B cell (primary cell): Measurements from ENCODE around the gene WTIP. TPM values are rescaled to one million over a fixed set of nuclear protein-coding genes. Genes with fewer than 3 reads are reported as not detected.

ENCODE experiments used
- ATAC-seq: fragments of 200-7000 bp; cut with Tn5 transposase; one replicate; pipeline ENCODE4 v1.10.0; 2021; ENCODE audit warnings: low read depth, mild to moderate bottlenecking, moderate number of reproducible peaks, moderate library complexity
- CTCF ChIA-PET: fragments of 350-600 bp; sonication (Branson Sonifier 250); formaldehyde crosslinking; loops from one replicate; lab custom pipeline; 2021; ENCODE audit warnings: antibody characterized with exemption, inconsistent platforms; lab: Charles Lee
- POLR2A ChIA-PET: fragments of 350-600 bp; sonication (Branson Sonifier 250); formaldehyde crosslinking; loops from one replicate; lab custom pipeline; 2021; ENCODE audit warnings: antibody characterized with exemption; lab: Charles Lee
- DNase-seq: peaks from one replicate; pipeline ENCODE4 v3.0.0; 2013
- H2AFZ ChIP-seq: 2 replicates; pipeline ENCODE4 v1.6.1; 2012; ENCODE audit warnings: mild to moderate bottlenecking, low read depth, low read length; ENCODE audit not compliant: insufficient read depth, poor library complexity, severe bottlenecking
- H3K27ac ChIP-seq, 2 donors: 1 replicate in 1 of 2; 2 replicates in 1 of 2; pipeline ENCODE4 v1.5.1; 2012 to 2013; ENCODE audit warnings: low read length in 2 of 2, mild to moderate bottlenecking in 2 of 2, moderate library complexity in 1 of 2
- H3K27me3 ChIP-seq, 4 experiments: fragments of 200-600 bp in 1 of 4; sonication (generic) in 1 of 4; replicated peaks in 1 of 4; 1 replicate in 2 of 4; 2 replicates in 2 of 4; pipeline versions ENCODE4 v1.6.1 to v1.7.0; 2013 to 2016; ENCODE audit warnings: low read length in 3 of 4, mild to moderate bottlenecking in 2 of 4, mixed read lengths in 1 of 4, moderate library complexity in 1 of 4; ENCODE audit not compliant: insufficient read depth in 4 of 4, control insufficient read depth in 3 of 4; ENCODE audit errors: control extremely low read depth in 1 of 4
- H3K36me3 ChIP-seq, 2 experiments: replicated peaks in 1 of 2; 1 replicate in 1 of 2; 2 replicates in 1 of 2; pipeline versions ENCODE4 v1.6.1 to v1.7.1; 2013; ENCODE audit warnings: low read length in 1 of 2; ENCODE audit not compliant: insufficient read depth in 2 of 2, control insufficient read depth in 1 of 2; ENCODE audit errors: control extremely low read depth in 1 of 2, extremely low read depth in 1 of 2
- H3K4me1 ChIP-seq, 2 donors: fragments of 200-600 bp in 1 of 2; sonication (generic) in 1 of 2; 1 replicate in 1 of 2; 2 replicates in 1 of 2; pipeline versions ENCODE4 v1.5.1 to v1.6.1; 2013 to 2017; ENCODE audit warnings: low read length in 2 of 2; ENCODE audit not compliant: control insufficient read depth in 2 of 2, insufficient read depth in 2 of 2
- H3K4me2 ChIP-seq: replicated peaks from 2 replicates; pipeline ENCODE3; 2012; ENCODE audit warnings: mild to moderate bottlenecking, low read depth, low read length; ENCODE audit not compliant: poor library complexity, severe bottlenecking
- H3K4me3 ChIP-seq, 5 experiments: fragments of 200-600 bp in 1 of 5; sonication (generic) in 1 of 5; 1 replicate in 3 of 5; 2 replicates in 2 of 5; pipeline versions ENCODE4 v1.5.1 to v1.7.0; 2011 to 2016; ENCODE audit warnings: low read length in 4 of 5, mild to moderate bottlenecking in 4 of 5, low read depth in 2 of 5, control low read depth in 1 of 5, moderate library complexity in 1 of 5; ENCODE audit not compliant: insufficient read depth in 1 of 5; ENCODE audit errors: control extremely low read depth in 1 of 5, extremely low read depth in 1 of 5
- H3K79me2 ChIP-seq: fragments of 200-600 bp; sonication (generic); one replicate; pipeline ENCODE4 v1.6.0; 2016; ENCODE audit warnings: low read length; ENCODE audit not compliant: control insufficient read depth, insufficient read depth
- H3K9ac ChIP-seq: fragments of 200-600 bp; sonication (generic); 2 replicates; pipeline ENCODE4 v1.6.1; 2017; ENCODE audit warnings: mild to moderate bottlenecking, low read length, moderate library complexity
- H3K9me3 ChIP-seq, 3 donors: one replicate each; pipeline versions ENCODE4 v1.6.1 to v1.7.1; 2013; ENCODE audit warnings: low read length in 2 of 3; ENCODE audit not compliant: control insufficient read depth in 2 of 3, insufficient read depth in 1 of 3; ENCODE audit errors: control extremely low read depth in 1 of 3
- H4K20me1 ChIP-seq: 2 replicates; pipeline ENCODE4 v1.6.0; 2012; ENCODE audit warnings: mild to moderate bottlenecking, low read length; ENCODE audit not compliant: insufficient read depth, control insufficient read depth, poor library complexity, severe bottlenecking
- H3K27ac Mint-ChIP-seq: one replicate; pipeline ENCODE4 v1.8.0; 2021; ENCODE audit warnings: mixed read lengths
- H3K27me3 Mint-ChIP-seq: one replicate; pipeline ENCODE4 v1.8.0; 2021; ENCODE audit warnings: mixed read lengths
- H3K4me1 Mint-ChIP-seq: one replicate; pipeline ENCODE4 v1.8.0; 2021; ENCODE audit warnings: mixed read lengths
- H3K4me3 Mint-ChIP-seq: one replicate; pipeline ENCODE4 v1.8.0; 2021; ENCODE audit warnings: mixed read lengths
- H3K9me3 Mint-ChIP-seq: one replicate; pipeline ENCODE4 v1.8.0; 2022; ENCODE audit warnings: mixed read lengths; ENCODE audit not compliant: insufficient read depth
- EZH2 ChIP-seq: IDR thresholded peaks from 2 replicates; pipeline ENCODE4 v1.6.1; 2012; ENCODE audit warnings: borderline replicate concordance, low read depth, mild to moderate bottlenecking, moderate library complexity, low read length; ENCODE audit not compliant: insufficient read depth, poor library complexity, severe bottlenecking
- WGBS: methylation state at CpG from one replicate; pipeline ENCODE4 v1.1.5; 2013; ENCODE audit warnings: missing lambda C conversion rate; ENCODE audit not compliant: insufficient coverage; 5-methylcytosine and 5-hydroxymethylcytosine counted together
- intact Hi-C: fragments of 100-400 bp; cut with micrococcal nuclease; formaldehyde crosslinking; loops from one replicate; pipeline ENCODE4 v1.10.0; 2022
- polyA plus RNA-seq: library from polyadenylated mRNA; depleted of rRNA; stranded (reverse); fragments of >200 nt; gene quantifications from 2 replicates; pipeline ENCODE4 v1.2.3, GENCODE V29; 2012
- total RNA-seq, 2 donors: library from RNA; stranded (reverse); fragments of 120-200 nt in 1 of 2; gene quantifications; 1 replicate in 1 of 2; 2 replicates in 1 of 2; pipeline versions ENCODE4 v1.2.3 to v1.2.4, GENCODE V29; 2013 to 2022
- TF ChIP-seq, protein P1 (sequence below): fragments of 200-600 bp; IDR thresholded peaks from one replicate; pipeline ENCODE4 v1.8.0; 2022; ENCODE audit warnings: antibody characterized with exemption, mild to moderate bottlenecking

The WTIP gene
- total and polyA plus RNA-seq, 2 donors (not counting 1 experiment from before 2014, with no cell fraction given) = 0.18 to 0.30 TPM

DNA sequence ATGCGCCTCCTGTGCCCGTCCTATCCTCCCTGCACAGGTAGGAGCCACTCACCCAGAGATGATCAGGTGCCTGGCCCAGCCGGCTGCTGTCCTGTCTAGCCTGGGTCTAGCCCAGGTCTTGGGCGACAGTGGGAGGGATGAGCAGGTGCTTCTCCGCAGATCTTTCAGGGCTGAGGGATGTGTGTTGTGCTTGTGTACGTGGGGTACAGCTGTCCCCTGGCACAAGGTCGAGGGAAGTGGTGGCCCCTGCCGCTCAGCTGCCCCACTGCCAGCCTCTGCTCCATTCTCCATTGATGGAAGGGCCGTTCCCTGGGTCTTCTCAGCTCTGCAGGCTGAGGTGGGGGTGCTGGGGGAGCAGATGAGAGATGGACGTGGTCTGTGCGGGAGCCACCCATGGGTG, 13.0 kb downstream of the WTIP start:
- H3K4me1 Mint-ChIP-seq = no peaks in the 10 kb centered on the region
- H3K27ac ChIP-seq = no peak overlapping the region

DNA sequence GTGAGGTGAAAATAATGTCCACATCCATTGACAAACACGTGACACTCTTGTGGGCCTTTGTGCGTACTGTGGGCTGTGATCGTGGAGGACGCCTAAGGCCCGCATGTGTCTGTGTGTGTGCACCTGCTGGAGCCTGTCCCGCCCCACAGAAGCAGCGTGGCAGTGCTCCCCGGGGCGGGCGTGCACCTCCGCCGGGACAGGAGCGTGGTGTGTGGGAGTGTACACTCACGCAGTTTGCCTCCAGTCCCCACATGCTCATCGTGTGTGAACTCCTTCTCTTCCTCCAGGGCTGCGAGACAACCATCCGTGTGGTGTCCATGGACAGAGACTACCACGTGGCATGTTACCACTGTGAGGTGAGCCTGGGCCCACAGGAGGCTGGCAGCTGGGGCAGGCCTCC, 13.9 kb downstream of the WTIP start:
- no peak for DNase-seq
- H3K4me3 Mint-ChIP-seq = no peak overlapping the region
- H3K9me3 Mint-ChIP-seq = no peaks in the 10 kb centered on the region
- ATAC-seq = no peak
- Histone ChIP-seq H3K4me3 (no peak overlapping the region), H3K4me2 (no peak overlapping the region), H3K27me3 (peaks cover 0 to 6% (median 0%) of the 10 kb centered on the region in 4 experiments), H3K79me2 (no peaks in the 10 kb centered on the region), H4K20me1 (no peaks in the 10 kb centered on the region), H3K36me3 (no peaks in the 10 kb centered on the region), H3K27ac (no peak overlapping the region), H3K9ac (no peak overlapping the region), H3K9me3 (no peaks in the 10 kb centered on the region), H2AFZ (no peak overlapping the region), H3K4me1 (peaks cover 3 to 10% of the 10 kb centered on the region in 2 donors)
- intact Hi-C loops = no loop called here
- POLR2A ChIA-PET = no interaction called here
- 98% methylated on average over 17 of the region's 18 CpGs for WGBS
- H3K4me1 Mint-ChIP-seq = peaks cover 2% of the 10 kb centered on the region
- CTCF ChIA-PET = interaction anchor here (1.0 kb wide), 1 partner anchor 11 kb away, joined by 3 read pairs; no protein-coding TSS in a partner anchor
- no peaks in the 10 kb centered on the region for H3K27me3 Mint-ChIP-seq
- TF ChIP-seq, protein P1, sequence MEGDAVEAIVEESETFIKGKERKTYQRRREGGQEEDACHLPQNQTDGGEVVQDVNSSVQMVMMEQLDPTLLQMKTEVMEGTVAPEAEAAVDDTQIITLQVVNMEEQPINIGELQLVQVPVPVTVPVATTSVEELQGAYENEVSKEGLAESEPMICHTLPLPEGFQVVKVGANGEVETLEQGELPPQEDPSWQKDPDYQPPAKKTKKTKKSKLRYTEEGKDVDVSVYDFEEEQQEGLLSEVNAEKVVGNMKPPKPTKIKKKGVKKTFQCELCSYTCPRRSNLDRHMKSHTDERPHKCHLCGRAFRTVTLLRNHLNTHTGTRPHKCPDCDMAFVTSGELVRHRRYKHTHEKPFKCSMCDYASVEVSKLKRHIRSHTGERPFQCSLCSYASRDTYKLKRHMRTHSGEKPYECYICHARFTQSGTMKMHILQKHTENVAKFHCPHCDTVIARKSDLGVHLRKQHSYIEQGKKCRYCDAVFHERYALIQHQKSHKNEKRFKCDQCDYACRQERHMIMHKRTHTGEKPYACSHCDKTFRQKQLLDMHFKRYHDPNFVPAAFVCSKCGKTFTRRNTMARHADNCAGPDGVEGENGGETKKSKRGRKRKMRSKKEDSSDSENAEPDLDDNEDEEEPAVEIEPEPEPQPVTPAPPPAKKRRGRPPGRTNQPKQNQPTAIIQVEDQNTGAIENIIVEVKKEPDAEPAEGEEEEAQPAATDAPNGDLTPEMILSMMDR = no peak
- TF ChIP-seq EZH2 = no peak
- no peak overlapping the region for H3K27ac Mint-ChIP-seq

More for the DNA sequence above, 13.0 kb downstream of the WTIP start:
- Mint-ChIP-seq H3K4me3 (no peak overlapping the region), H3K27me3 (no peaks in the 10 kb centered on the region), H3K27ac (no peak overlapping the region), H3K9me3 (no peaks in the 10 kb centered on the region)
- intact Hi-C loops = no loop called here
- POLR2A ChIA-PET = no interaction called here
- H3K4me3 ChIP-seq = no peak overlapping the region
- DNase-seq (no peak), ATAC-seq (no peak)
- H4K20me1 ChIP-seq = no peaks in the 10 kb centered on the region
- no peak overlapping the region for H3K9ac ChIP-seq
- 92% methylated on average over 11 of the region's 11 CpGs for WGBS
- no peak overlapping the region for H2AFZ ChIP-seq
- no peaks in the 10 kb centered on the region for H3K9me3 ChIP-seq
- TF ChIP-seq EZH2 = no peak
- TF ChIP-seq, protein P1 = no peak
- H3K36me3 ChIP-seq = no peaks in the 10 kb centered on the region
- H3K4me2 ChIP-seq = no peak overlapping the region
- peaks cover 0 to under 1% (median 0%) of the 10 kb centered on the region in 4 experiments for H3K27me3 ChIP-seq
- CTCF ChIA-PET = no interaction called here
- H3K4me1 ChIP-seq = peaks cover 0 to 2% of the 10 kb centered on the region in 2 donors
- no peaks in the 10 kb centered on the region for H3K79me2 ChIP-seq
